GM21447 (cell line): ENCODE results near the gene NCF4.

Experiments
- ATAC-seq: cut with Tn5 transposase; IDR thresholded peaks from one replicate; pipeline ENCODE4 v1.9.1; 2021; ENCODE audit not compliant: unreplicated experiment

NCF4 gene

DNA sequence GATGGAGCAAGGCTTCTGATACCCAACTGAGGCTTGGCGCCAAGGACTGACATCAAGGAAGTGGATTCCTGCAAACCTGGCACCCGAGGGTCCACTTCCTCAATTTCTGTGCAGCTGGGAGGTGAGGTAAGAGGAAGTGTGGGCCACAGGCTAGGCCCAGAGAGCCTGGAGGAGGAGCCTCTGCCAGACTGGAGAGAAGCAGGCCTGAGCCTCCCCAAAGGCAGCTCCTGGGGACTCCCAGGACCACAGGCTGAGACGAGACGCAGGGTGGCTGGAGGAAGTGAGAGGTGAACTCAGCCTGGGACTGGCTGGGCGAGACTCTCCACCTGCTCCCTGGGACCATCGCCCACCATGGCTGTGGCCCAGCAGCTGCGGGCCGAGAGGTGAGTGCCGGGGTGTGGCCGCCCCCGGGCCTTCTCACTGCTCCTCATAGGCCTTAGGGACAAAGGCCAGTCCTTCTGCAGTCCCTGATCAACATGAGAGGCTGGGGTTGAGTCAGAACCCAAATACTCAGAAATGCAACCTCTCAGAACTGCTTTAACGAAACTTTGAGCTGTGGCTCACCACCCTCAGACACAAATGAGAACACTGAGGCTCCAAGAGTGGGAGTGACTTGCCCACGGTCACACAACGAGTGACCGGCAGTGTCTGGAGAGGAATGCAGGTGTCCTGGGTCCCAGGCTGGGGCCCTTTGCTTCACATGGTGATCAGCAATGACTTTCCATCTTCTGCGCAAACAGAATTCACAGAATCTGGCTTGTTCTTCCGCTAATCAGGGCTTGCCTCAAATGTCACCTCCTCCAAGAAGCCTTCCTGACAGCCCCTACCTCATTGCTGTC is at the start of gene NCF4:
TSS of gene NCF4 (plus strand) at position 186 of the 839 bp plus-strand sequence. CDS start at position 352, 166 bp downstream.
- ATAC-seq, result peak; percentile 67

DNA sequence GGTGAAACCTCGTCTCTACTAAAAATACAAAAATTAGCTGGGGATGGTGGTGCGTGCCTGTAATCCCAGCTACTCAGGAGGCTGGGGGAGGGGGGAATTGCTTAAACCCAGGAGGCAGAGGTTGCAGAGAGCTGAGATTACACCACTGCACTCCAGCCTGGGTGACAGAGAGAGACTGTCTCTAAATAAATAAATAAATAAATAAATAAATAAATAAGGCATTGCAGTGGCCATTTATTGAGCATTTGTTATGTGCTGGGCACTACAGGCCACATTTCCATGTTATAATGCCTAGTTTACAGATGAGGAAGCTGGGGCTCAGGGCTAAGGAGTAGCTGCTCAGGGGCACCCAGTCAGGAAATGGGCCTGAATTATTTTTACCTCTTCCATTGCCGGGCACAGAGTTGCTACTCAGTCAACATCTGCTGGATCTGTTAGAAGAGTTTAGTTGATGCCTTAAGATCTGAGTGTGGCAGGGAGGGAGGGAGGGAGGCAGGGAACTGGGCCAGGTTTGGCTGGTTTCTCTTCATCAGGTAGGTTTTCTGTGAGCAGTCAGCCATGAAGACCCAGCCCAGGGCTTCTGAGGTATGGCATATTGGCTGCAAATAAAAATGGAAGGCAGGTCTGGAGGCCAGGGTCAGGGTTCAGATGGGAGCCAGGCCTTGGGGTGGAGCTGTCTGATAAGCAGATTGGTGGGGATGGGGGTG is 49.6 kb upstream of the NCF4 start:
- ATAC-seq, result no peak

DNA sequence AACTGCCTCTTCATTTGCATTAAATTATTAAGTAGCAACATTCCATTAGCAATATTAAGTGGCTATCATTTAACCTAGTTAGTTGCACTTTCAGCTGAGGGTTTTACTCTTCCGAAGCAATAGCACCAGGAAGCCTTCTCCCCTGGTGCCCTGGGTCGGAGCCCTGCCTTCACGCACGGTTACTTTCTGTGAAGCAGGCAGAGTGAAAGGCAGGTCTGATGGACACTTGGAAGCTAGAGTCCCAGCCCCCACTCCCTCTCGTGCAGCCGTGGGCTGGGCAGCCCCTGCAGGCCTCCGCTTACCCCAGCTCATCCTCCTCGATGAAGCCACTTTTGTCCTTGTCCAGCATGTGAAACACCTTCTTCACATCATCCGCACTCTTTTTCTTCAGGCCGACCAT is 46.0 kb upstream of the NCF4 start:
- no peak for ATAC-seq

DNA sequence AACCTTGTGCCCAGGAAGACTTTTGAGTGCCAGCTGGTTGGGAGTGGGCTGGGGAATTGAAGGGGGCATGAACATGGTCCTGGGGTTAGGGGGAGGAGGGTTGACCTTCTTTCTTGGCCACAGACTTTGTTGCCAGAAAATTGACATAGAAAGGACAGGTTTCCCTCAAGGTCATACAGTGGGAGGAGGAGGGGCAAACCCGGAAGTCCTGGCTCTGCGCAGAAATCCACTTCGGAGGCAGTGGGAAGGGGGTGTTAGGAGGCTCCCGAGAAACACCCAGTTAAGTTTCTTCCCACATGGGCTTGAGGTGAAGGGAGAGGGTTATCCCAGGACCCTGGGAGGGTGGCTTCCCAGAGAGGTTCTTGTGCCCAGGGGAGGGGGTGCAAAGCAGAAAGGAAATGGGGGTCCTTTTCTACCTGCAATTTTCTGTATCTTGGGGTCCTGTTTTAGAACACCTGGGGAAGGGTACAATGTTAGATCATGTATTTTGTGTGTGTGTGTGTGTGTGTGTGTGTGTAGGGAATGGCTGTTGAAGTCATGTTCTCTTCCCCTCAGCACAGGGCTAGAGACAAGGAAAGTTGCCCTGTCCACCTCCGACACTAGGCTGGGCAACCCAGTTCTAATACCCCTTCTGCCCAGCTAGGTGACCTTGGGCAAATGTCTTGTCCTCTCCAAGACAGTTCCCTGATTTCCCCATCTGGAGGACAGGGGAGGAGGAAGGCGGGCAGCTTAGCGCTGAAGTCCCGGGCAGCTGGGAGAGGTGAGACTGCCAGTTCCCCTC is 45.1 kb upstream of the NCF4 start:
- ATAC-seq, result no peak

DNA sequence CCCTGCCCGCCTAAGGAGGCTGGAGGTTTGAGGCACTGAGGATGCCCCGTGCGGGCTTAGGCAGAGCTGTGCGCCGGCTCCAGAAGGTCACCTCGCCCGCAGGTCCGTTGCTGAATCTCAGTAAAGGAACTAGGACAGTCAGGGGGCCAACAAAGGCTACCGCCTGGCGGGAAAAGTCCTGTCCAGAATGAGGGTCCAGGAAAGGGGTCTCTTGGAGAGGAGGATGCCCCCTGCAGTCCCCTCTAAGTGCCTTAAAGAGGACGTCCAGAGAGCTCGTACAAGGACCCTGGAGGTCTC is 44.5 kb upstream of the NCF4 start:
- no peak for ATAC-seq

DNA sequence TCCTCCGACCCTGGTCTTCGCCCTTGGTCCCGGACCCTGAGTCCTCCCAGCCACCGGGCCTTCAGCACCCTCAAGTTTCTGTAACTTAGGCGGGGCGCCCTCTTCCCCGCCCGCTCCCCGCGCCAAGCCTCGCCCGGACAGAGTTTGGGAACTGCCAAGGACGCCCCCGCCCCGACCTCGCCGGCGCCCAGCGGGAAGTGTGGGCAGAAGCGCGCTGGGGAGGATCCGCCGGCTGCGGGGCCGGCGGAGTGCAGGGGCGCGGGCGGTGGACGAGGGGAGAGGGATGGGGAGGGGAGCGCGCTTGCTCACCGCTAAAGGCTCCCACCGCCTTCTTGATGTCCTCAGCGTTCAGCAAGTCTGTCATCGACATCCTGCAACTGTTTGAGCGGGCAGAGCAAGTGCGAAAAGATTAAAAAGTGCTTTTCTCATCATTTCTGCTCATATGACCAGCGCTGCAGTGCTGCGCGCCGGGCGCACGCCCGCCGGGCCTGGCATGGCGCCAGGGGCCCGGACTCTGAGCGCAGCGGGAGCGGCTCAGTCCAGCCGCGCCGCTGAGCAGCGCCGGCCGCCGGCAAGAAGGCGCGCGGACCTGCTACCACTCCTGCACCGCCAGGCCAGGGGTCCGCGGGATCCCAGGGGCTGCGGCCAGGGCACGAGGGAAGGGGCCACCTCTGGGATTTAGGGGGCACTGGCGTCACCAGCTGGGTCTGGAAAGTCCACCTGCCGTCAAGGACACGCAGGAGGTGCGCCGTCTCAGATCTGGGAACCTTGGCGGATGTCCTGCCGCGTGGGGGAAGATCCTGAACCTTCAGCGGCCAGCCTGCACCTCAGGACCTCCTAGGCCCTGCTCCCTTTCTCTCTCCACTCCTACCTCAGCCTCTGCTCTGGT is 43.9 kb upstream of the NCF4 start, which contains the start of gene PVALB:
TSS of gene PVALB (minus strand) at position 400 of the 889 bp plus-strand sequence. CDS start at position 370, 30 bp downstream.
- ATAC-seq, result no peak

DNA sequence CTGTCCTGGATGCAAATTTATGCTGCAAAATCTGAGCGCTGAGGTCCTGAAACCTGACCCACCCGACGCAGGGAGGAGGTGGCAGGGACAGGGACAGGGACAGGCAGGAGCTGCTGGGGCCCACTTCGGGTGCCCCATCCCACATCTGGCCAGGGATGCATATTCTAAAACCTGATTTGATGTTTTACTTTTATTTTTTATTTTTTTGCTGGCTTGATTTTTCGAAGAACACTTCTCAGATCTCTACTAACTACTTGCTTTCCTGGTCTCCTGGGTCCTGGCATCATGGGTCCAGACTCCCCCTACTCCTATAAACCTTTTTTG is 43.3 kb upstream of the NCF4 start:
- no peak for ATAC-seq

DNA sequence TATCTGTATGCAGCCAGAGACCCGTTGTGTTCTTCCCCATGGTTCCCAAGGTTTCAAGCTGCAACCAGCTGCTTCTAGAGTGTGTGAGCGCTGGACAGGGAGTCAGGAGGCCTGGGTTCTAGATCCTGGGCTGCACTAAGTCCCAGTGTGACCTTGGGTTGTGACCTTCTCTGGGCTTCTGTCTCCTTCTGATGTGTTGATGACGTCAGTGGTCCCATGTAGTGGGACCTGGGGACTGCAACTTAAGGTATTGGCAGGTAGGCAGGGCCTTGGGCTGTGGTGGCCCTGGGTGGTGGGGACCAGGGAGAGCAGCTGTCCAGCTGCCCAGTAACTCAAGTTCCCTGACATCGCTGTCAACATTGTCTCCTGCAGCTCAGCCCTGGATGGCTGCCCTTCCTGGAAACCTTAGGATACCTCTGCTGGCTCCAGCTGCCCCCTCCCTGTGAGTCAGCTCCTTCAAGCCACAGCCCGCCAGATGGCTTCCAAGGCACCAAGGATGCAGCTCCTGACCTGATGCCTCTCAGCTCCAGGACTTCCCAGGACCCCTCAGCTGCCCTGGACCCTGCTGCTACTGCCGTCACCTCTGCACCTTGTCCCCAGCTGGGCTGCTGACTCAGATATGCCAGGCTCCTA is 42.7 kb upstream of the NCF4 start:
- ATAC-seq, result no peak

DNA sequence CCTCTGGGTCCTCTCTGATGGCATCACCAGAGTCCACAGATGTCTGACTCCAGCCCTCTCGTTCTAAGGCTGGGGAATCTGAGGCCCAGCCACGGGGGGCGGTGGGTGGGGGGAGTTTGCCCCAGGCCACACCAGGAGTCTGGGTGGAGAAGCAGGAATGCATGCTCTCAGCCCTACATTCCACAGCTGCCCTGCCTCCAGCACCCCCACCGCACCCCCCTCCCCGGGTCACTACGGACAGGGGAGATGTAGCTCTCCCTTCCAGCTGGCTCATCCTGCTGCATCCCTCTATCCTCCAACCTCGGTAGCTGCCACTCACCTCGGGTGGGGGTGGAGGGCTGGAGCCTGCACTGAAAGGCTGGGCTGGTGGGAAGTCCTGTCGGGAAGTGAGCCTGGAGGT is 41.7 kb upstream of the NCF4 start:
- ATAC-seq, result no peak

DNA sequence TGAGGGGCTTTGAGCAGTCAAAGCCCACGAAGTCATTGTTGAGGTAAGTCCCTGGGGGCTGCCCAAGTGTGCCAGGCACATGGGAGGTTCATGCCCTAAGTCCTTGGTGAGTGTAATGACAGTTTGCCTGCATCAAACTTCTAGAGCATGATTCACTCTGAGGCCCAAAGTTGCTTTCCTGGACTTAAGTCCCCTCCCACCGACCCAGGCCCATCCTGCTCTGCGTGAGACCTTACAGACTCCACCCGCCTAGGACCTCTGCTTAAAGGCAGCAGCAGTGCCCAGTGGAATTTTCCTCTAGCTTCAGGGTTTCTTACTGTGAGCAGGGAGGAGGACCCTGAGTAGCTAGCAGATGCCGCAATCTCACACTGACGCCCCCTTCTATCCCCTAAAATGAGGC is 38.2 kb upstream of the NCF4 start:
- no peak for ATAC-seq

DNA sequence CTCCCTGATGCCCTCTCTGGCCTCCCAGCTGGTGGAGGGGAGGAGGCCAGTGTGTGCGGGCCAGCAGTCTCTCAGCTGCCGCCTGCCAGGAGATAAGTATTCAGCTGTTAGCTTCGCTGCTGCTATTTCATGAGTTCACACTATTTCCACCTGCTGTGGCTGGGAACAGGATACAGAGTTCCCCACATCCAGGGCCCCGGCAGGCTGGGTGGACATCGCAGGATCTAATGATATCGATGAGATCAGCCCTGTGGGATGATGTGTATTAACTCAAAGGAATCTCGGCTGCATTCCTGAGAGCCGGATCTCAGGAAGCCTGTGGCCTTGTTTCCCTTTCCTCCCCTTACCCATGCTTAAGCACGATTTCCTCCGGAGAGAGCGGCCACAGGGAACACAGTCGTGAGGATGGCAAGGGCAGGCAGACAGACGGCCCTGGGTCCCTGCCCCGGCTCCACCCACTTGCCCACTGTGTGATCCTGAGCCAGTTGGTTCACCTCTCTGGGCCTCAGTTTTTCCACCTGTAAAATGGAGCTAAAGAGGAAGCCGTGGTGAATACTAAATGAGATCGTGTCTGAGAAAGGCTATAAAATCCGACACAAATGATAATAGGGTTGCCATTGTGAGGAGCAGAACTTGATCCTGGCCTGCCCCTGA is 37.5 kb upstream of the NCF4 start:
- ATAC-seq, result no peak

DNA sequence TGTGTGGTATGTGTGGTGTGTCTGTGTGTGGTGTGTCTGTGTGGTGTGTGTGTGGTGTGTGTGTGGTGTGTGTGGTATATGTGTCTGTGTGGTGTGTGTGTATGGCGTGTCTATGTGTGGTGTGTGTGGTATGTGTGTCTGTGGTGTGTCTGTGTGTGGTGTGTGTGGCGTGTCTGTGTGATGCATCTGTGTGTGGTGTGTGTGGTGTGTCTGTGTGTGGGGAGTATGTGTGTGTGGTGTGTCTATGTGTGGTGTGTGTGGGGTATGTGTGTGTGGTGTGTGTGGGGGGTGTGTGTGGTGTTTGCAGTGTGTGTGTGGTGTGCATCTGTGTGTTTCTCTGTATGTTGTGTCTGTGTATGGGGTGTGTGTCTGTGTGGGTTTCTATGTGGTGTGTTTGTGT is 36.2 kb upstream of the NCF4 start:
- no peak for ATAC-seq

DNA sequence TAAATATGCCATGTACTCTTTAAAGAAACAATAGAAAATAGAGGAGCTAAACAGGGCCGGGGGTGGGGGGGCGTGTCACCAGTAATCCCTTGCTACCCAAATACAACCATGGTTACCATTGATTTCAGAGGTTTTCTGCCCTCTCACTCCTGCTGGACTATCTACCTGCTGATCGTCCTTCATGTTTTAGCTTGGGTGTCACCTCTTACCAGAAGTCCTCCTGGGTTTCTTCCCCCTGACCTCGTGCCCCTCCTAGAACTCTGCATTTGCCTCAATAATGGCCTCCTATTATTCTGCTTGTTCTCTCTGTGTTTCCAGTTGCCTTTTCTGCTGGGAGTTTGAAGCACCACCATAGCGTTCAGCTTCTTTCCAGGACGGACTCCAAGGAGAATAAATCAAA is 34.5 kb upstream of the NCF4 start:
- no peak for ATAC-seq

DNA sequence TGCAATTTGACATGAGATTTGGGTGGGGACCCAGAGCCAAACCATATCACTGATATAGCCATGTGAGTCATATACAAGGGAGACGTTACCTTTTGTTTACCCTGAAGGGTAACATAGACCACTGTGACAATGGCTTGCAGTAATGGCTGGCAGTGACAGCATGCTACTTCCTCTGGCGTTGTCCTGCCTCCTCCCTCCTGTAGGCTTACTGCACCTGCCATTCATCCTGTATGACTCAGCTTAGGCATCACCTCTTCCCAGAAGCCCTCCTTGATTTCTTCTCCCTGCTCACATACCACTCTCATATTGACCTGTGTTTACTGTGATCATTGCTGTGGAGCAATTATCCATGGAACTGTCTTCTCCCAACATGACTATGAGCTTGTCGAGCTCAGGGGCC is 32.0 kb upstream of the NCF4 start:
- ATAC-seq, result no peak

DNA sequence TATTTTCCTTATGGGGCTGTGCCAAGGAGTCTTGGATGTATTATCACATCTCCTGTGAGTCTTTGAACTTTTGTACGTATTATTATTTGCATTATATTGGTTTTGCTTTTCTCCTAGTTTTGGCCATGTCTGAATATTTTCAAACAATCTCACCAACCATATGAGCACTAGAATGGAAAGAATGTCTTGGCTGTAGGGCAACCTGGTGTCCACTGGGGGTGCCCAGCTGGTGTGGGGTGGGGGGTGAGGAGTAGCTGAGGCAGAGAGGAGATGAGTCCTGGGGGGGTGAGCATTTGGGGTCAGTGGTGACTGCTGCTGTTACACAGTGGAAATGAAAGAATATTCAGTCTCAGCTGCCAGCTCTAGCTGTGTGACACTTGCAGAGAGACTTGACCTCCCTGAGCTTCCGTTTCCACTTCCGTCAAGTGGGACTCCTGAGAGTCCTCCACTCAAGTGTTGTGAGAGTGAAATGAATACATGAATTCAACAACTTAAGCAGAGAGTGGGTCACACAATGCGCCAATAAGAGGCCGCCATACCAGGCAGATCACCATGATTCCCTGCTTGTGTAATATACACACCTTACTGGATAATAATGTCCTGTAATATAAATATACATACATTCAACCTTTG is 31.3 kb upstream of the NCF4 start:
- no peak for ATAC-seq

DNA sequence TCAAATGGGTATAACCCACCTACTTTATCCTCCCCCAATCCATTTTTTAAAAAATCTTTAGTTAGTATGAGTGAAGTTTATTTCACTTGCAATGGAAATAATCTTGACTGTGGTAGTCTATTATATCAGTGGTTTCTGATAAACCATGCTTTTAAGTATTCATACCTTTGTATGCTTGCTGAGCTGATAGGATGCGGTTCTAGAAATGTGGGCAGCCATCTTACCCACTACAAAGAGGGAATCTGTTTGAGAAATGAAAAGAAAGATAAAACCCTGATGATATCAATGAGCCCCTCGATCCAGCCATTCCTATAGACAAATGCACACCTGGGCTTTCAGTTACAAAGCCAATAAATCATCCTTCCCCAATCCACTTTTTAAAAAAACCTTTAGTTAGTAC is 30.2 kb upstream of the NCF4 start:
- no peak for ATAC-seq

DNA sequence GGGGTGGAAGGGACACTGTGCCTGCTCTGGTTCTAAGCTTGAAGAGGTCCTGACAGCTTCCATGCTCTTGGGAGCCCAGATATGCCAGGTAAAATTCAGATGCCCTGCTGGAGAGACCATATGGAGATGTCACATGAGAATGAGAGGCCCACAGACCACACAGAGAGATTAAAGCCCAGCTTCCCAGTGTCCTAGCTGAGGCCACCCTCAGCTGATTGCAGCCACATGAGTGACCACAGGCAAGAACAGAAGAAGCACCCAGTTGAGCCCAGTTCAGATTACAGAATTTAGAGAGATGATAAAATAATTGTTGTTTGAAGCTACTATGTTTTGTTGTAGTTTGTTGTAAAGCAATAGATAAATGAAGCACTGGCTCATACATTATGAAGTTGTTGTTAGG is 29.6 kb upstream of the NCF4 start:
- no peak for ATAC-seq

DNA sequence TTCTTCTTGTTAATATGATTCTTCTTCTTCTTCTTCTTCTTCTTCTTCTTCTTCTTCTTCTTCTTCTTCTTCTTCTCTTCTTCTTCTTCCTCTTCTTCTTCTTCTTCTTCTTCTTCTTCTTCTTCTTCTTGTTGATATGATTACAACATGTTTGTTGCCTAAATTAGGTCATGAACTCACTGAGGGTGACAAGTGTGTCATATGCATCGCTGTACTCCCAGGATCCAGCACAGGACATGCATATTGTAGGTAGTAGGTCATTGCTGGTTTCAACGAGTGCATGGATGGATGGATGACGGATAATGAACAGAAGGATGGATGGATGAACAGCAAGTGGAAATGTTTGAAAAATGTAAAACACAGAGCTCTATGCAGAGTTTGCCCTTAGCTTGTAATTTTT is 29.1 kb upstream of the NCF4 start:
- no peak for ATAC-seq

DNA sequence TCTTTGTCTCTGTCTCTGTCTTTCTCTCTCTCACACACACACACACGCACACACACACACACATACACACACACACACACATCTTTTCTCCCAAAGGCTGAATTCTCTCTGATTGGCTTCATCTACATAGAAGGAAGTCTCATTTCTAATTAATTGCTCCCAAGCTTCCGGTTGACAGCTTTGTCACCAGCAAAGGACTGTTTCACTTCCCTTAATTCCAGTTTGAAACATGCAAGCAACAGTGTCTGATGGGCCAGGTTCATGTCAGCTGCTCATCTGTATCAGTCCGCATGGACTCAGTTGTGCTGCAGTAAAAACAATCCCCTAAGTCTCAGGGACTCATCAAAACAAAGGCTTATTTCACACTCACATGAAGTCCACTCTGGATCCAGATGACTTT is 27.7 kb upstream of the NCF4 start:
- ATAC-seq, result no peak

DNA sequence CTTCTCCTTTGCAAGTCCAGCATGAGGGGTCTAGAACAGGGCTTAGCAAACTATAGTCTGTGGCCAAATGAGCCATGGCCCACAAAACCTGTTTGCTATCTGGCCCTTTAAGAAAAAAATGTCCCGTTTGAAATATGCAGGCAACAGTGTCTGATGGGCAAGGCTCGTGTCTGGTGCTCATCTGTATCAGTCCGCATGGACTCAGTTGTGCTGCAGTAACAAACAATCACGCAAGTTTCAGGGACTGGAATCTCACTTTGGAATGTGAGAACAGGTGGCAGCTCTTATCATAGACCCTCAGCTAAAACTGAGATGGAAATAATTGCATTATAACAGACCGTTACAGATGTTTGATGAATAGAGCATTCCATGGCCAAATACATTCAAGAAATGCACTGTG is 24.9 kb upstream of the NCF4 start:
- no peak for ATAC-seq
